ENCODE data around the gene FAM20C. TPM values are rescaled to one million over a fixed set of nuclear protein-coding genes. Genes with fewer than 3 reads are reported as not detected.

The FAM20C gene
- total RNA-seq, result 10.8 and 19.8 TPM in 2 replicates

GRCh38 chr7:191981-192649 lies at the start of gene FAM20C:
FAM20C (plus strand) TSS chr7:192571; CDS start chr7:193200, 629 bp downstream.

GRCh38 chr7:289756-290553 lies 97.6 kb downstream of the FAM20C start, which contains the start of gene FOXL3:
FOXL3 (plus strand) TSS chr7:290170; CDS start chr7:290170, 0 bp downstream.

Other genes starting within 250 kb of the FAM20C start
- not detected in 2 replicates for gene FOXL3, start 97.6 kb downstream of the FAM20C start, total RNA-seq